Measurements from ENCODE around the gene IFT43. TPM values are rescaled to one million over a fixed set of nuclear protein-coding genes. Genes with fewer than 3 reads are reported as not detected.

Gene IFT43
- total and polyA plus RNA-seq, 2 experiments from 2014 or later = 56.8 to 76.6 TPM

GRCh38 chr14:76015191-76015590 is 29.6 kb downstream of the IFT43 start:
- H3K27ac ChIP-seq = no peak overlapping the region
- H3K9me3 ChIP-seq (ENCODE audit: low read depth) = no peaks in the 10 kb centered on the region
- H3K4me1 ChIP-seq (ENCODE audit: low read depth) = peaks cover 10% of the 10 kb centered on the region
- H3K27me3 ChIP-seq = no peaks in the 10 kb centered on the region
- H3K4me3 ChIP-seq = no peak overlapping the region
- TF ChIP-seq CTCF (IDR thresholded peaks at IDR 0.05; ENCODE audit: low read depth, low read length) = no peak
- no peaks in the 10 kb centered on the region for H3K36me3 ChIP-seq
- DNase-seq (ENCODE audit: low read depth in 1 of 2, low spot score in 1 of 2) = no peak

- no peaks in the 10 kb centered on the region for H3K36me3 ChIP-seq
- no peak for TF ChIP-seq CTCF (IDR thresholded peaks at IDR 0.05; ENCODE audit: low read depth, low read length)
- no peaks in the 10 kb centered on the region for H3K9me3 ChIP-seq (ENCODE audit: low read depth)
- no peak overlapping the region for H3K4me3 ChIP-seq
- peaks cover 10% of the 10 kb centered on the region for H3K4me1 ChIP-seq (ENCODE audit: low read depth)
- no peak overlapping the region for H3K27ac ChIP-seq
- DNase-seq (ENCODE audit: low read depth in 1 of 2, low spot score in 1 of 2) = no peak
- H3K27me3 ChIP-seq = no peaks in the 10 kb centered on the region
Measured at GRCh38 chr14:76015668-76016067, 30.1 kb downstream of the IFT43 start.

- no peaks in the 10 kb centered on the region for H3K9me3 ChIP-seq (ENCODE audit: low read depth)
- TF ChIP-seq CTCF (IDR thresholded peaks at IDR 0.05; ENCODE audit: low read depth, low read length) = no peak
- no peak overlapping the region for H3K4me3 ChIP-seq
- no peak overlapping the region for H3K27ac ChIP-seq
- H3K4me1 ChIP-seq (ENCODE audit: low read depth) = no peaks in the 10 kb centered on the region
- no peak for DNase-seq (ENCODE audit: low read depth in 1 of 2, low spot score in 1 of 2)
- peaks cover 12% of the 10 kb centered on the region for H3K36me3 ChIP-seq
- H3K27me3 ChIP-seq = no peaks in the 10 kb centered on the region
Measured at GRCh38 chr14:76019676-76020075, 34.1 kb downstream of the IFT43 start.

GRCh38 chr14:76022991-76023390 is 37.4 kb downstream of the IFT43 start:
- Histone ChIP-seq H3K27ac (no peak overlapping the region), H3K4me3 (no peak overlapping the region), H3K4me1 (ENCODE audit: low read depth) (no peaks in the 10 kb centered on the region), H3K9me3 (ENCODE audit: low read depth) (no peaks in the 10 kb centered on the region), H3K36me3 (peaks cover 12% of the 10 kb centered on the region), H3K27me3 (no peaks in the 10 kb centered on the region)
- TF ChIP-seq CTCF (IDR thresholded peaks at IDR 0.05; ENCODE audit: low read depth, low read length) = no peak
- DNase-seq (ENCODE audit: low read depth in 1 of 2, low spot score in 1 of 2) = no peak

- Histone ChIP-seq H3K27me3 (no peaks in the 10 kb centered on the region), H3K4me3 (no peak overlapping the region), H3K36me3 (peaks cover 12% of the 10 kb centered on the region), H3K9me3 (ENCODE audit: low read depth) (no peaks in the 10 kb centered on the region), H3K4me1 (ENCODE audit: low read depth) (no peaks in the 10 kb centered on the region), H3K27ac (no peak overlapping the region)
- no peak for DNase-seq (ENCODE audit: low read depth in 1 of 2, low spot score in 1 of 2)
- TF ChIP-seq CTCF (IDR thresholded peaks at IDR 0.05; ENCODE audit: low read depth, low read length) = no peak
Measured at GRCh38 chr14:76023757-76024156, 38.2 kb downstream of the IFT43 start.

Data from cardiac muscle cell (in vitro differentiated cells and primary cell).